Measurements from ENCODE around the gene PLXNB3. TPM values are rescaled to one million over a fixed set of nuclear protein-coding genes. Genes with fewer than 3 reads are reported as not detected.

The PLXNB3 gene
- total and polyA plus RNA-seq, 2 experiments from 2014 or later = 0.70 to 4.1 TPM

DNA sequence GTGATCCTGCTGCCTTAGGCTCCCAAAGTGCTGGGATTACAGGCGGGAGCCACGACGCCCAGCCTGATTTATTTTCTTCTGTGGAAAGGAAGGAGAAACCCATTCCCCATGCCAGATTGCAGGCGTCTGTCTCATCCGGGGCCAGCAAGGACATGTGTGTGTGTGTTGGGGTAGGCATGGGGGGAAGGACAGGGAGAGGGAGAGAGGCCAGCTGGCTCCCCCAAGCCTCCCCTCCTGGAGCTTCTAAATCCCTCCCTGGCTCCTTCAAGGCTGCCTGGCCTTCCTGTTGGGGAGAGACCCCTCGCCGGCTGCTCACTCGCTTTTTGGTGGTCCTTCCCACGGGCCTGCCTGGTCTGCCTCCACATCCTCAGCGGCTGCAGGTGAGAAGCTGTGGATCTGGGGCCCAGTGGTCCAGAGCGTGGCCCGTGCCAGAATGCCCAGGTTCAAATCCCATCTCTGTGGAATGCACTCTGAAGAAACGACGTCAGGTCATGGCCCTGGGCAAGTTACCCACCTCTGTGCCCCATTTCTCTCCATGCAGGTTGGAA, 1.3 kb upstream of the PLXNB3 start:
- H3K79me2 ChIP-seq (replicated peaks; ENCODE audit: insufficient read depth) = no peaks in the 10 kb centered on the region
- no peak overlapping the region for H3K4me2 ChIP-seq
- no peak for TF ChIP-seq ZNF331 (CRISPR knock-in tag; IDR thresholded peaks at IDR 0.05; ENCODE audit: low read depth)
- TF ChIP-seq CREB1 (CRISPR knock-in tag; IDR thresholded peaks at IDR 0.05; ENCODE audit: low read depth) = no peak
- no peak for TF ChIP-seq ZNF114 (CRISPR knock-in tag; IDR thresholded peaks at IDR 0.05)
- no peak for TF ChIP-seq ZNF462 (CRISPR knock-in tag; IDR thresholded peaks at IDR 0.05)
- TF ChIP-seq JUNB (IDR thresholded peaks at IDR 0.05; ENCODE audit: unreplicated experiment) = no peak
- no peak for TF ChIP-seq POLR2AphosphoS5 (IDR thresholded peaks at IDR 0.05; ENCODE audit: low read depth)
- TF ChIP-seq, protein P1, sequence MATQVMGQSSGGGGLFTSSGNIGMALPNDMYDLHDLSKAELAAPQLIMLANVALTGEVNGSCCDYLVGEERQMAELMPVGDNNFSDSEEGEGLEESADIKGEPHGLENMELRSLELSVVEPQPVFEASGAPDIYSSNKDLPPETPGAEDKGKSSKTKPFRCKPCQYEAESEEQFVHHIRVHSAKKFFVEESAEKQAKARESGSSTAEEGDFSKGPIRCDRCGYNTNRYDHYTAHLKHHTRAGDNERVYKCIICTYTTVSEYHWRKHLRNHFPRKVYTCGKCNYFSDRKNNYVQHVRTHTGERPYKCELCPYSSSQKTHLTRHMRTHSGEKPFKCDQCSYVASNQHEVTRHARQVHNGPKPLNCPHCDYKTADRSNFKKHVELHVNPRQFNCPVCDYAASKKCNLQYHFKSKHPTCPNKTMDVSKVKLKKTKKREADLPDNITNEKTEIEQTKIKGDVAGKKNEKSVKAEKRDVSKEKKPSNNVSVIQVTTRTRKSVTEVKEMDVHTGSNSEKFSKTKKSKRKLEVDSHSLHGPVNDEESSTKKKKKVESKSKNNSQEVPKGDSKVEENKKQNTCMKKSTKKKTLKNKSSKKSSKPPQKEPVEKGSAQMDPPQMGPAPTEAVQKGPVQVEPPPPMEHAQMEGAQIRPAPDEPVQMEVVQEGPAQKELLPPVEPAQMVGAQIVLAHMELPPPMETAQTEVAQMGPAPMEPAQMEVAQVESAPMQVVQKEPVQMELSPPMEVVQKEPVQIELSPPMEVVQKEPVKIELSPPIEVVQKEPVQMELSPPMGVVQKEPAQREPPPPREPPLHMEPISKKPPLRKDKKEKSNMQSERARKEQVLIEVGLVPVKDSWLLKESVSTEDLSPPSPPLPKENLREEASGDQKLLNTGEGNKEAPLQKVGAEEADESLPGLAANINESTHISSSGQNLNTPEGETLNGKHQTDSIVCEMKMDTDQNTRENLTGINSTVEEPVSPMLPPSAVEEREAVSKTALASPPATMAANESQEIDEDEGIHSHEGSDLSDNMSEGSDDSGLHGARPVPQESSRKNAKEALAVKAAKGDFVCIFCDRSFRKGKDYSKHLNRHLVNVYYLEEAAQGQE (IDR thresholded peaks at IDR 0.05; ENCODE audit: unreplicated experiment) = no peak
- no peak for TF ChIP-seq STAT1 (IDR thresholded peaks at IDR 0.05; ENCODE audit: unreplicated experiment)
- no peak for TF ChIP-seq CTCF (conservative IDR thresholded peaks at IDR 0.05; ENCODE audit: low read depth in 2 of 2)
- no peak for TF ChIP-seq ETS1 (IDR thresholded peaks at IDR 0.05)
- no peak for TF ChIP-seq EZH2 (IDR thresholded peaks at IDR 0.05; ENCODE audit: low read depth, unreplicated experiment)
- TF ChIP-seq EZH2phosphoT487 (IDR thresholded peaks at IDR 0.05; ENCODE audit: unreplicated experiment) = no peak
- TF ChIP-seq NANOG (IDR thresholded peaks at IDR 0.05; ENCODE audit: borderline replicate concordance) = no peak
- H3K9me2 ChIP-seq (ENCODE audit: insufficient read depth) = no peaks in the 10 kb centered on the region
- Mint-ChIP-seq H3K4me3 (no peak overlapping the region), H3K4me1 (peaks cover 5% of the 10 kb centered on the region; the same call in 2 of the 3 replicates), H3K9me3 (no peaks in the 10 kb centered on the region), H3K27me3 (ENCODE audit: insufficient read depth, low read depth, poor library complexity) (peaks cover 6% of the 10 kb centered on the region), H3K36me3 (ENCODE audit: low read depth) (no peaks in the 10 kb centered on the region), H3K27ac (no peak overlapping the region)
- H4K20me1 ChIP-seq (replicated peaks; ENCODE audit: insufficient read depth) = no peaks in the 10 kb centered on the region
- no peaks in the 10 kb centered on the region for H3K27me3 ChIP-seq (ENCODE audit: insufficient read depth)
- H2AFZ ChIP-seq = no peak overlapping the region
- no peak for ATAC-seq
- H3K36me3 ChIP-seq (ENCODE audit: insufficient read depth) = no peaks in the 10 kb centered on the region
- no peak overlapping the region for H3K27ac ChIP-seq (ENCODE audit: low read depth)
- H3K4me1 ChIP-seq (ENCODE audit: insufficient read depth) = no peaks in the 10 kb centered on the region
- H3F3A ChIP-seq (replicated peaks; ENCODE audit: low read depth) = no peaks in the 10 kb centered on the region
- DNase-seq (ENCODE audit: low spot score) = no peak
- no peak overlapping the region for H3K4me3 ChIP-seq

Data from GM23338 (cell line).